Ishikawa (cell line): Measurements from ENCODE around the gene FARS2.

ENCODE experiments used
- EP300 ChIP-seq: IDR thresholded peaks from 2 replicates; pipeline ENCODE4 v1.6.1; 2012; ENCODE audit warnings: borderline replicate concordance
- NFIC ChIP-seq: IDR thresholded peaks from 2 replicates; pipeline ENCODE4 v1.6.1; 2012
- RAD21 ChIP-seq: IDR thresholded peaks from 2 replicates; pipeline ENCODE4 v1.6.1; 2012; ENCODE audit warnings: low read depth
- REST ChIP-seq: IDR thresholded peaks from 2 replicates; pipeline ENCODE4 v1.6.1; 2012; ENCODE audit warnings: low read depth, mild to moderate bottlenecking
- TCF12 ChIP-seq: IDR thresholded peaks from 2 replicates; pipeline ENCODE4 v1.6.1; 2012; ENCODE audit warnings: low read depth

GRCh38 chr6:5250451-5250850 is 10.9 kb upstream of the FARS2 start:
- TF ChIP-seq NFIC (no peak), REST (no peak), RAD21 (no peak), EP300 (no peak), TCF12 (no peak)
